ENCODE data around the gene GABPB1. TPM values are rescaled to one million over a fixed set of nuclear protein-coding genes. Genes with fewer than 3 reads are reported as not detected.

The GABPB1 gene
- total and polyA plus RNA-seq, 2 of the 13 experiments (the other 11 are each of a cell fraction or from before 2014, with no cell fraction given), result 17.5 to 39.5 TPM

- Histone ChIP-seq H3K4me1 (ENCODE audit: insufficient read depth, low read length) (no peaks in the 10 kb centered on the region), H4K20me1 (ENCODE audit: insufficient read depth, low read length) (no peaks in the 10 kb centered on the region), H3K27me3 (ENCODE audit: control insufficient read depth in 1 of 2, insufficient read depth in 2 of 2, low read length in 2 of 2) (no peaks in the 10 kb centered on the region), H3K9me3 (ENCODE audit: low read length) (no peaks in the 10 kb centered on the region), H3K4me3 (replicated peaks in 1 of 3; ENCODE audit: insufficient read depth in 1 of 3, low read depth in 2 of 3, low read length in 3 of 3) (no peak overlapping the region), H3K27ac (ENCODE audit: extremely low read length, insufficient read depth, low read length) (no peak overlapping the region), H2AFZ (ENCODE audit: low read length) (no peak overlapping the region), H3K9ac (ENCODE audit: insufficient read depth, low read depth, low read length) (no peak overlapping the region), H3K36me3 (replicated peaks in 1 of 2; ENCODE audit: control insufficient read depth in 1 of 2, insufficient read depth in 2 of 2, low read length in 2 of 2) (peaks cover 2 to 6% of the 10 kb centered on the region in 2 experiments; a peak in 4 of 5 replicates), H3K4me2 (ENCODE audit: low read depth, low read length) (no peak overlapping the region), H3K79me2 (ENCODE audit: insufficient read depth, low read length) (peaks cover 2% of the 10 kb centered on the region)
- no peak for DNase-seq (ENCODE audit: low spot score)
- POLR2A ChIA-PET, result no interaction called here
- no TSS peak for BruUV-seq (replicated peaks)
- intact Hi-C loops (cut with micrococcal nuclease; ENCODE audit: unreplicated experiment), result no loop called here
- in situ Hi-C loops (cut with HindIII; ENCODE audit: extremely low pct_ligation_motif_present, low pct_unique_long_range_greater_than_20kb), result loop anchor here (10.0 kb wide), 1 partner anchor 128 kb away; the partner anchor contains the start of gene SLC27A2
- CTCF ChIA-PET (ENCODE audit: low intra/inter-chr PET ratio, low total read pairs), result interaction anchor here (2.0 kb wide), 1 partner anchor 164 kb away, joined by 5 read pairs; no protein-coding TSS in a partner anchor
- 98% methylated on average over 2 of the region's 2 CpGs for WGBS (ENCODE audit: low lambda C conversion rate)
- no peak for FAIRE-seq
- TF ChIP-seq ZNF768 (CRISPR knock-in tag; IDR thresholded peaks at IDR 0.05), result no peak
- no peak for ATAC-seq
These were observed 42.4 kb downstream of the GABPB1 start for GRCh38 chr15:50312636-50313035.

GRCh38 chr15:50307799-50308198, 47.2 kb downstream of the GABPB1 start:
- DNase-seq (ENCODE audit: low spot score) (no peak), FAIRE-seq (no peak), ATAC-seq (no peak)
- Histone ChIP-seq H3K9ac (ENCODE audit: insufficient read depth, low read depth, low read length) (no peak overlapping the region), H3K79me2 (ENCODE audit: insufficient read depth, low read length) (peaks cover 2% of the 10 kb centered on the region), H2AFZ (ENCODE audit: low read length) (no peak overlapping the region), H3K4me2 (ENCODE audit: low read depth, low read length) (no peak overlapping the region), H3K36me3 (replicated peaks in 1 of 2; ENCODE audit: control insufficient read depth in 1 of 2, insufficient read depth in 2 of 2, low read length in 2 of 2) (peaks cover 2 to 17% of the 10 kb centered on the region in 2 experiments), H3K4me1 (ENCODE audit: insufficient read depth, low read length) (no peaks in the 10 kb centered on the region), H4K20me1 (ENCODE audit: insufficient read depth, low read length) (no peaks in the 10 kb centered on the region), H3K9me3 (ENCODE audit: low read length) (no peaks in the 10 kb centered on the region), H3K27ac (ENCODE audit: extremely low read length, insufficient read depth, low read length) (no peak overlapping the region), H3K4me3 (replicated peaks in 1 of 3; ENCODE audit: insufficient read depth in 1 of 3, low read depth in 2 of 3, low read length in 3 of 3) (no peak overlapping the region), H3K27me3 (ENCODE audit: control insufficient read depth in 1 of 2, insufficient read depth in 2 of 2, low read length in 2 of 2) (no peaks in the 10 kb centered on the region)
- intact Hi-C loops (cut with micrococcal nuclease; ENCODE audit: unreplicated experiment), result no loop called here
- in situ Hi-C loops (cut with HindIII; ENCODE audit: extremely low pct_ligation_motif_present, low pct_unique_long_range_greater_than_20kb), result no loop called here
- POLR2A ChIA-PET, result no interaction called here
- BruUV-seq (replicated peaks), result no TSS peak
- CTCF ChIA-PET (ENCODE audit: low intra/inter-chr PET ratio, low total read pairs), result no interaction called here
- no peak for TF ChIP-seq ZNF605 (CRISPR knock-in tag; IDR thresholded peaks at IDR 0.05)
- no peak for TF ChIP-seq ZNF18 (CRISPR knock-in tag; IDR thresholded peaks at IDR 0.05; ENCODE audit: insufficient replicate concordance)
- TF ChIP-seq REPIN1 (CRISPR knock-in tag; IDR thresholded peaks at IDR 0.05; ENCODE audit: borderline replicate concordance, low read depth), result no peak
- no peak for TF ChIP-seq GTF2F1 (IDR thresholded peaks at IDR 0.05; ENCODE audit: low read length)
- TF ChIP-seq ZNF674 (CRISPR knock-in tag; IDR thresholded peaks at IDR 0.05; ENCODE audit: low read depth), result no peak
- no peak for TF ChIP-seq ZC3H13 (CRISPR knock-in tag; IDR thresholded peaks at IDR 0.05)
- no peak for TF ChIP-seq HNRNPH1 (optimal IDR thresholded peaks at IDR 0.05; ENCODE audit: low read depth, low read length)
- no peak for TF ChIP-seq ZNF484 (CRISPR knock-in tag; IDR thresholded peaks at IDR 0.05; ENCODE audit: borderline replicate concordance, low read depth)
- no peak for TF ChIP-seq ARHGAP35 (CRISPR knock-in tag; IDR thresholded peaks at IDR 0.05; ENCODE audit: borderline replicate concordance)

Data from HepG2 (cell line).